Measurements from ENCODE around the gene PLCD1.
"Not testable (repeated sequence)": the region's sequence is repeated elsewhere in the genome, so short reads cannot be mapped to it uniquely, and the experiment has no call there.

DNA sequence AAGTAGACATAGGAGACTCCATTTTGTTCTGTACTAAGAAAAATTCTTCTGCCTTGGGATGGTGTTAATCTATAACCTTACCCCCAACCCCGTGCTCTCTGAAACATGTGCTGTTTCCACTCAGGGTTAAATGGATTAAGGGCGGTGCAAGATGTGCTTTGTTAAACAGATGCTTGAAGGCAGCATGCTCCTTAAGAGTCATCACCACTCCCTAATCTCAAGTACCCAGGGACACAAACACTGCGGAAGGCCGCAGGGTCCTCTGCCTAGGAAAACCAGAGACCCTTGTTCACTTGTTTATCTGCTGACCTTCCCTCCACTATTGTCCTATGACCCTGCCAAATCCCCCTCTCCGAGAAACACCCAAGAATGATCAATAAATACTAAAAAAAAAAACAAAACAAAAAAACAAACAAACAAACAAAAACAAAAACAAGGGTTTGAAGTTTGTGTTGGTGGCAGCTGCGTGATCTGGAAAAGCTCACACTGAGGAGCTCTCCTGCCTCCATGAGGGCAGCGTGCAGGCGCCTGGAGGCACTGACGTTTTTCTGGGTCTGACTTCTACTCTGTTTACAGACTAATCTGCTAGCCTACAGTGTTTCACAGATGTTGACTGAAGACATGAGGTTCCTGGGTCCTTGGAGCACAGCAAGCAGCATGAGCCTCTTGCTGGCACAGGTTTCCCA lies 24.5 kb upstream of the PLCD1 start:
- TF ChIP-seq, protein P1, sequence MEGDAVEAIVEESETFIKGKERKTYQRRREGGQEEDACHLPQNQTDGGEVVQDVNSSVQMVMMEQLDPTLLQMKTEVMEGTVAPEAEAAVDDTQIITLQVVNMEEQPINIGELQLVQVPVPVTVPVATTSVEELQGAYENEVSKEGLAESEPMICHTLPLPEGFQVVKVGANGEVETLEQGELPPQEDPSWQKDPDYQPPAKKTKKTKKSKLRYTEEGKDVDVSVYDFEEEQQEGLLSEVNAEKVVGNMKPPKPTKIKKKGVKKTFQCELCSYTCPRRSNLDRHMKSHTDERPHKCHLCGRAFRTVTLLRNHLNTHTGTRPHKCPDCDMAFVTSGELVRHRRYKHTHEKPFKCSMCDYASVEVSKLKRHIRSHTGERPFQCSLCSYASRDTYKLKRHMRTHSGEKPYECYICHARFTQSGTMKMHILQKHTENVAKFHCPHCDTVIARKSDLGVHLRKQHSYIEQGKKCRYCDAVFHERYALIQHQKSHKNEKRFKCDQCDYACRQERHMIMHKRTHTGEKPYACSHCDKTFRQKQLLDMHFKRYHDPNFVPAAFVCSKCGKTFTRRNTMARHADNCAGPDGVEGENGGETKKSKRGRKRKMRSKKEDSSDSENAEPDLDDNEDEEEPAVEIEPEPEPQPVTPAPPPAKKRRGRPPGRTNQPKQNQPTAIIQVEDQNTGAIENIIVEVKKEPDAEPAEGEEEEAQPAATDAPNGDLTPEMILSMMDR (IDR thresholded peaks at IDR 0.05; ENCODE audit: low read depth, low read length): not testable (repeated sequence)
- TF ChIP-seq EZH2phosphoT487 (IDR thresholded peaks at IDR 0.05; ENCODE audit: low read depth): not testable (repeated sequence)

Measured in OCI-LY3 (cell line).